Stimulated activated CD8-positive, alpha-beta memory T cell treated with anti-CD3 and anti-CD28 coated beads, Interleukin-15, amount 100 ng/mL, for 4 hours (primary cell): ENCODE results near the gene ATP6V0A4.
"Not testable (repeated sequence)": the region's sequence is repeated elsewhere in the genome, so short reads cannot be mapped to it uniquely, and the experiment has no call there.

Source experiments
- DNase-seq, 2 donors: peaks; one replicate each; pipeline ENCODE4 v3.0.0-alpha.2; 2020; ENCODE audit warnings: low read depth in 2 of 2

The ATP6V0A4 gene

DNA sequence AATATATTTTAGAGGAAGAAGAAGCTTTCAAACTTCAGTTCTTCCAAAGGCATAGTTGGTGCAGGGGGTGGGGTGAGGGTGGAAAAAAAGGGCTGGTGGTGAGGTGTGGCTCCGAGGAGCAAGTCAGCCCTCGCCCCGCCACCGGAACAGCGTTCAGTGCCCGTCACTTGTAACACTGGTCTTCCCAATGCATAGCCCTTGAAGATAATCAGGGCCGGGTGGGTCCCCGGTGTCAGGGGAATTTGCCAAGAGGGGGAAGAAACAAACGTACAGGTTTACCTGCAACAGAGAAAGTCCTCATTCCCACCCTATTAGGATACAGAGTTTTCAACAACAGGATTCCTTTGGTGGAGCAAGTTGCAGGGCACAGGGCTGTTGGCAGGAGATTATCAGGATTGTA is 98.3 kb downstream of the ATP6V0A4 start:
- no peak for DNase-seq

DNA sequence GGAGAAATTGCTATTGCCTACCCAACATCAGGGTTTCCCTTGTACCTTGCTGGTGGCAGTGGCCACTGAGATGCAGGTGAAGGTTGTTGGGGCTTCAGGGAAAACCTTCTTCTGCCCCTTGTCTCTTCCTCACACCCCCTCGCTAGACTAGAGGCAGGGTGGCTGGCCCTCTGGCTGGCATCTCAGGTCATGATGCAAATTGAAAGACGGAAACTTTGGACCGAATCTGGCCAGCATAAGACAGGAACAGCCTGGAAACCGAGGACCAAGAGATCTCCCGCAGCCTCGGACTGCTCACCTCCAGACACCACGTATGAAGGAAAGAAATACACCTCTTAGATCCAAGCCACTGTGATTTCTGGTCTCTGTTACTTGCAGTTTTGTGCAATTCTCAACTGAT is 99.7 kb downstream of the ATP6V0A4 start:
- no peak for DNase-seq

DNA sequence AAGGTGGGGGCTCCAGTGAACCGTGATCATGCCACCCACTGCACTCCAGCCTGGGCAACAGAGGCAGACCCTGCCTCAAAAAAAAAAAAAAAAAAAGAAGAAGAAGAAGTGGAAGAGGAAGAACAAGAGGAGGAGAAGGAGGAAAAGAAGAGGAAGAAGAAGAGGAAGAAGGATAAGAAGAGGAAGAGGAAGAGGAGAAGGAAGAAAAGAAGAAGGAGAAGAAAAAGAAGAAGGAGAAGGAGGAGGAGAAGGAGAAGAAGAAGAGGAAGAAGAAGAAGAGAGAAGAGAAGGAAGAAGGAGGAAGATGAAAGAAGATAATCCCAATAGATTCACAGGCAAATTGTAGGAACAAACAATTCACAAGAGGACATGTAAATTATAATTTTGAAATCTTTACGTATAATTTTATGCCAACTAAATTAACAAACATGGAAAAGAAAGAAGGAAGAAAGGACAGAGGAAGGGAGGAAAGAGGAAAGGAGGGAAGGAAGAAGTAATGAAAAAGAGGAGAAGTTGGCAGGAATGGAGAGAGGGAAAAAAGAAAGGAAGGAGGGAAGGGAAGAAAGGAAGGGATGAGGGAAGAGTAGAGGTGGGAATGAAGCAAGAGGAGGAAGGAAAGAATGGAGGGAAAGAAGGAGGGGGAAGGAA is 100.3 kb downstream of the ATP6V0A4 start:
- DNase-seq: no peak

DNA sequence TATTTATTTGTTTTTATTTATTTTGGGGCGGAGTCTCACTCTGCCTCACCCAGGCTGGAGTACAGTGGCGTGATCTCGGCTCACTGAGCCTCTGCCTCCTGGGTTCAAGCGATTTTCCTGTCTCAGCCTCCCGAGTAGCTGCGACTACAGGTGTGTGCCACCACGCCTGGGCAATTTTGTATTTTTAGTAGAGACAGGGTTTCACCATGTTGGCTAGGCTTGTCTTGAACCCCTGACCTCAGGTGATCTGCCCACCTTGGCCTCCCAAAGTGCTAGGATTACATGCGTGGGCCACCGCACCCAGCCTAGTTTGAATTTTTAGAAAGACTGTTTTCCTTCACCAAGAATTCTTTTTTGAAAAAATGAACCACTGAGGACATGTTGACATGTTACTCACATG is 102.2 kb downstream of the ATP6V0A4 start:
- DNase-seq: not testable (repeated sequence)

DNA sequence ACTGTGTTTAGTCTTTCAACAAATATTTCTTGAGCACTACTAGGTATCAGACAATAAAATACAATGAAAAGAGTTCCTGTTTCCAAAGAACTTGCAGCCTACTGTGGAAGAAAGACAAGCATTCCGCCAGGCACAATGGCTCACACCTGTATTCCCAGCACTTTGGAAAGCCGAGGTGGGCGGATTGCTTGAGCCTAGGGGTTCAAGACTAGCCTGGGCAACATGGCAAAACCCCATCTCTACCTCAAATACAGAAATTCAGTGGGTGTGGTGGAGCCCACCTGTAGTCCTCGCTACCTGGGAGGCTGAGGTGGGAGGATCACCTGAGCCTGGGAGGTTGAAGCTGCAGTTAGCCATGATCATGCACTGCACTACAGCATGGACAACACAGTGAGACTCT is 102.9 kb downstream of the ATP6V0A4 start:
- no peak for DNase-seq

DNA sequence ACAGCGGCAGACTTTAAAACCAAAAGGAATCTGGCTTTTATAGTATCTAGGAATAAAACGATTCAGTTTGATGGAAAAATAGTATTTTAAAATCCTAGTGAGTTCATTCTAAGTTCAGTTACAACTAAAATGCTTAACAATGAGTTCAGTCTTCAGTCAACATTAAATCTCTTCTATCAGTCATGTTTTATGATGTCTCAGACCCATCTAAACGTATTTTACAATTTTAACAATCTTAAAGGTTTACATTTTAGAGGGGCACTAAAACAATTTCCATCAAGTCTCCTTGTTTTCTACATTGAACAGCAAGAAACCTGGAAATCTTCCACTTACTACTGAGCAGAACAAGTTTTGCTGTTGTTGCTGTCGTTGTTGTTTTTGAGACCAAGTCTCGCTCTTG is 106.8 kb downstream of the ATP6V0A4 start:
- no peak for DNase-seq

DNA sequence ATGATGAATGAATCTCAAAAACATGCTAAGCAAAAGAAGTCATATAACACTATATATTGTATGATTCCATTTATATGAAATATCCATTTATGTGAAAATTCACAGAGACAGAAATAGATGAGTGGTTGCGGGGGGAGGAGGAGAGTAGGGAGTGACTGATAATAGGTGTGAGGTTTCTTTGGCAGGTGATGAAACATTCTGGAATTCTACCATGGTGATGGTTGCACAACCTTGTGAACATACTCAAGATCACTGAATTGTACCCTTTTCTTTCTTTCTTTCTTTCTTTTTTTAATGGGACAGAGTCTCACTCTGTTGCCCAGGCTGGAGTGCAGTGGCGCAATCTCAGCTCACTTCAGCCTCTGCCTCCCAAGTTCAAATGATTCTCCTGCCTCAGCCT is 107.5 kb downstream of the ATP6V0A4 start:
- no peak for DNase-seq

DNA sequence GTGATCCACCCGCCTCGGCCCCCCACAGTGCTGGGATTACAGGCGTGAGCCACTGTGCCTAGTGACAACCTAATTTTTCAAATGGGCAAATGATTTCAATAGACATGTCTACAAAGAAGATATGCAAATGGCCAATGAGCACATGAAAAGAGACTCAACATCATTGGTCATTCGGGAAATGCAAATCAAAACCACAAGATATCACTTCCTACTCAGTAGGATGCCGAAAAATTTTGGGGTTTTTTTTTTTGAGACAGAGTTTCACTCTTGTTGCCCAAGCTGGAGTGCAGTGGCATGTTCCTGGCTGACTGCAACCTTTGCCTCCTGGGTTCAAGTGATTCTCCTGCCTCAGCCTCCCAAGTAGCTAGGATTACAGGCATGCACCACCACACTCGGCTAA is 110.0 kb downstream of the ATP6V0A4 start:
- DNase-seq: not testable (repeated sequence)

DNA sequence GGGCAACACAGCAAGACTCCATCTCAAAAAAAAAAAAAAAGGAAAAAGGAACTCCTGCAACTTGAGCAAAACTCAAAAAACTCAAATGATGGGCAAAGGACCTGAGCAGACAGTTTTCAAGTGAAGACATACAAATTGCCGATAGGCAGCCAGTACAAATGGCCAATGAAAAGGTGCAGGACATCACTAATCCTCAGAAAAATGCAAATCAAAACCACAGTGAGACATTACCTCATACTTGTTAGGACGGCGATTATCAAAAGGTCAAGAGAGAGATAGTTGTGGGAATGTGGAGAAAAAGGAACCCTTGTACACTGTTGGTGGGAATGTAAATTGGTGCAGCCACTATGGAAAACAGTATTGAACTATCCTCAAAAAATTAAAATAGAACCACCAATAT is 113.7 kb downstream of the ATP6V0A4 start:
- no peak for DNase-seq

DNA sequence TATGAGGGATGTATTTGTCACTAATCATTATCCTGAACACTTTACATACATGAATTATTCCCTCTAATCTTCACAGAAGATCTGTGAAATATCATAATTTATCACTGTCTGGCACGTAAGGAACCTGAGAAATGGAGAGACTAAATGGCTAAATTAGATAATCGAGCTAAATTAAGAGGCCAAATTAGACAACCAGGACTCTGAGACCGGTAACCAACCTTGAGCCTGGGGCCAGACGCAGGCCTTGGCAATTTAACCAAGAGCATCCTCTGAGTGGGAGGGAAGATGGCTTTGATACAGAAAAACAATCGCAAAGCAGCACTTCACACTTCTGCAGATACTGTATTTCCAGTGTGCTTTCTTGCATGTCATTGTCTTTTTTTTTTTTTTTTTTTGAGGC is 118.2 kb downstream of the ATP6V0A4 start:
- DNase-seq: no peak

DNA sequence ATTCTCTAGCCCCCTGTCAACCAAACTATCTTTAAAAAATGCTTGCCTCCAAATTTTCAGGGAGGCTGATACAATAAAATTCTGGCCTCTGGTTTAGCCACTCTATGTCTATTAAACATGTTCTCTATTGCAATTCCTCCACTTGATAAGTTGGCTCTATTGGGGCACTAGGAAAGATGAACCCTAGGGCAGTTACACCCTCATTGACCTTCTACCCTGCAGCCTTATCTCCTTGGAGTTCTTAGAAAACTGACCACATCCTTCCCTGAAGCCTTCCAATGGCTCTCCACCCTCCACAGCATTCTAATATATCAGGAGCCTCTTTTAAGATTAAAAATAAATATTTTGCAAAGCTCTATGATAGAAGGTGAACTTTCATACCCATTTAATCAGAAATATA is 127.4 kb downstream of the ATP6V0A4 start:
- no peak for DNase-seq

DNA sequence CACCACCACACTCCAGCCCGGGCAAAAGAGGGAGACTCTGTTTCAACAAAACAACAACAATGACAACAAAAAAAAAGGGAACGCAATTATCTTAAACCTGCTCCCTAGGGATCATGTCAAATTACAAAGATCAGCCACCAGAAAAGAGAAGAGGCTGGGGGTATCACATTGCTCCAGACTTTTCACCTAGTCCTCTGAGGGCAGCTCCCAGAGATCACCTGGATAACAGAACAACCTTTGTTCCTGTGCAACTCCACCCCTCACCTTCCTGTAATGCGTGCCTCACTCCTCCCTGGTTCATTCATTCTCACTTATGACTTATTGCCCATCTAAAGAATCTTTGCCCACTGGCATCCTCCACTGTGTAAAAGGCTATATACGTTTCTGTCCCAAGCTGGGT is 128.6 kb downstream of the ATP6V0A4 start:
- DNase-seq: no peak

DNA sequence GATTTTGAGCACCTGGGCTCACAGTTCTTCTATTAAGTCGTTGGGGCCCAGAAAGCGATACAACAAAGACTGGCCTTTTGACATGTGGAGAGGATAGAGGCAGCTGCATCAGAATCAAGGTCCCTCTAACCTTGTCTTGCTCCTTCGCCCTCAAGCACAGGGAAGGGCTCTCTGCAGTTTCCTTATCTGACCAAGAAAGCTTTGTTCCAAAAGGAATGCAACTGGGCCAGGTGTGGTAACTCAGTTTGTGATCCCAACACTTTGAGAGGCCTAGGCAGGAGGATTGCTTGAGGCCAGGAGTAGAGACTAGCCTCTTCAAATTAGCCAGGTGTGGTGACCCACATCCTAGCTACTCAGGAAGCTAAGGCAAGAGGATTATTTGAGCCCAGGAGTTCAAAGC is 129.1 kb downstream of the ATP6V0A4 start:
- no peak for DNase-seq

DNA sequence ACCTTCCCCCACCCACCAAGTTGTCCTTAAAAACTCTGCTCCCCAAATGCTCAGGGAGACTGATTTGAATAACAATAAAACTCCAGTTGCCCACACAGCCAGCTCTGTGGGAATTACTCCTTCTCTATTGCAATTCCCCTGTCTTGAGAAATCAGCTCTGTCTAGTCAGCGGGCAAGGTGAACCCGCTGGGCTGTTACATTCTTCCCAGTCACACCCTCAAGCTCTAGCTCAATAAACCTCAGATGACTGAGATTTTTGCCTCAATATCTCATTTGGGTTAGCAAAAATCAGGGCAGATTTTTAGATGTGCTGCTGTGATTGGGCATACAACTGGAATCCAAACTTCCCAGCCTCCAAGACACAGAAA is 129.8 kb downstream of the ATP6V0A4 start:
- no peak for DNase-seq

DNA sequence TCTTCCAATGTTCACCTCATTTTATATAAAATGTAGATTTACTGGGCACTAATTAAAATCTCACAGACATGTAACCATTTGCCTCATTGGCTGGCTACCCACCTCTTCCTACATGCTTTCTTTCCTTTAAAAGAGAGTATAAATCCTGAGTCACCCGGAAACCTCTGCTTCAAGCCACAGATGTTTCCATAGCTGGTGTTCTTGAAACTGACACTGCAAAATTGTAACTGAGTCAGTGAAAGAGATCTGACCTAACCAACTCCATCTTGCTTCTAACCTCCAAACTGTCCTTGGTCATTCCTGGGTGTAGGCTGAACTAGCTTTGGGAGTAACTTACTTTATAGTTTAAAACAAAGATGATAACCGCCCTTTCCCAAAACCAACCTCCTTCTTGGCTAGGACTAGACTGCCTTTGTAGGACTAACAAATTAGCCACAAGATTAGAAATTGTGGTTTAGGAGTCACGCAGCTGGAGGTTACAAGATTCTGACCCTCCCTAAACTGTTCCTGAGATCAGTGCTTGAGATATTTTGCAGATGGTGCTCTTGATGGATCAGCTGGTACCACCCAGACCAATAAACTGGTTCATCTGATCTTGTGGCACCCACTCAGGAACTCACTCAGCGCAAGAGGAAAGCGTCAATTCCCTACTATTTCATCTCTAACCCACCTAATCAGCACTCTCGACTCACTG is 130.3 kb downstream of the ATP6V0A4 start:
- DNase-seq: no peak

DNA sequence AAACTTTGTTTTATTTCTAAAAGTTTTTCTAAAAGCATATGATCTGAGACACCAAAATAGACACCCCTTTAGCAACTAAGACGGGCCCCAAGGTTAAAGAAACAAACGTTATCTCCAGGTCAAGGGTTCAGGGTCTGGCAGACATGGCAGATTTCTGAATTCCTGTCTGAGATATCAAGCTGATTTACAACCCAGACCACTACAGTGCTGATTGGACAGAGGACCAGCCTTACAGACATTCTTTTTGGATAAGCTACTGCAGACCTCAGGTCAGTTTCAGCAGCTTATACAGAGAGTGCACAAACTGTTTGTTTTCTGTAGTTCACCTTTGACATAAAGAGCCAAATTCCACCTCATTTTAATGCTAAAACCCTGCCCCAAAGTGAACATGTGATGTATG is 131.6 kb downstream of the ATP6V0A4 start:
- DNase-seq: no peak

DNA sequence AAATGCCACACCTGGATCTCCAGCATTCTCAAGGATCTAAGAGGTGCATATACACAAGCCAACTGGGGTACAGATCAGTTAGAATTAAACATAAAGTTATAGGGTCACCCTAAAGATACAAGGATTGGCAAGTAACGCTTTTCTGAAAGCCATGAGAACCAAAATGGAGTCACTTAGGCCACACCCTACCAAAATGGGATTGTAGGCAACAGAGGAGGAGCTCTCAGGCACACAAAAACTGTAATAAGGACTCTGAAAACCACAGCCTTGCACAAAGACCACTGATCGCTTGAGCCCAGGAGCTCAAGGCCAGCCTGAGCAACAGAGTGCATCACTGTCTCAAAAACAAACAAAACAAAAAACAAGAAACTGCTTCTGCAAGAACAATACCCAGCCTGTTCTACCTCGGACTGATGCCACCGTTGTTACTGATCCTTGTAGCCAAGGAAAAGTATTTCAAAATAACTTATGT is 132.3 kb downstream of the ATP6V0A4 start:
- no peak for DNase-seq

DNA sequence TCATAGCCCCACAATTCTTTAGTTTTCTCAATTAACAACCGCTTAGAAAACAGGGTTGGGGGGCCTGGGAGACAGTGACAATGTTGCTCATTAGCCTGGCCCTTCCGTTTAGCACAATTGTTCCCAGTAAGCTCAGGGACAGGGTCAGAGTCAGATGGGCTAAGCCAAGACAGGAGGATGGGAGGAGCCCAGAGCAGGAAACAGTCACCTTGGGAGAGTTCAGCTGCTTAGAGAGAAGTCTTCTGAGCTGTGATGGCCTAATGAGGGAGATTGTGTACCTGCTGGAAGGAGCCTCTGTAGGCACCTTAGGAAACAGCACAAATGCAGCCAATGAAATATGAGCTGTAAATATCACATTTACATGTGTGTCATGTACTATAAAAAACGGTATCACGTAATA is 132.7 kb downstream of the ATP6V0A4 start:
- no peak for DNase-seq

DNA sequence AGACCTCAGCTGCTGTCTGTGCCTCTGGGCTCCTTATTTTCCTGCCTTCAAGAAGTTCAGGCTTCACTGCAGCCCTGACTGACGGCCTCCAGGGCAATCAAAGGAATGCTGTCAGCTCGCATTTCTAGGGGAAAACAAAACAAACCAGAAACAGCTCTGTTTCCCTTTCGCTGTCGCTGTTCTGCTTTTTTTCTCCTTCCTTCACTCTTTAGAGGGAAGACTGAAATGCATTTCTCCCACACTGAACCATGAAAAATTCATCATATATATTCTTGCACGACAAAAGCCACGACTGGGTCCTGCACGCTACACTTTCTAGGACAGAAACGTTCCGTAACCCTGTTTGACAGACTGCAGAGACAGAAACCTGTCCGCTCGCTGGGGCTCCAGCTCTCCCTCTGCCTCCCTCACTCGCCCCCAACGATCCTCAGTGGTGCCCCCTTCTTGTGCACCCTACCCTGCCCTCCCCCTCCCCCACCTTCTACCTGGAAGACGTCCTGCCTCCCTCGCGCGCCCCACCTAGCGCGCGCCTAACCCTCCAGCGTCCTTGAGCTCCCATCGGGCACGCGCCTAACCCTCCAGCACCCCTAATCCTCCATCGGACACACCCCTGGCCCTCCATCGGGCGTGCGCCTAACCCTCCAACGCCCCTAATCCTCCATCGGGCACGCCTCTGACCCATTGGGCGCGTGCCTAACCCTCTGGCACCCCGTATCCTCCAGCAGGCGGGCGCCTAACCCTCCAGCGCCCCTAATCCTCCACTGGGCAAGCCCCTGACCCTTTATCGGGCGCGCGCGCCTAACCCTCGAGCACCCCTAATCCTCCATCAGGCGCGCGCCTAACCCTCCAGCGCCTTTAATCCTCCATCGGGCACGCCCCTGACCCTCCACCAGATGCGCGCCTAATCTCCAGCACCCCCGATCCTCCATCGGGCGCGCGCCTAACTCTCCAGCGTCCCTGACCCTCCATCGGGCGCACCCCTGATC is 134.0 kb downstream of the ATP6V0A4 start:
- DNase-seq: no peak

DNA sequence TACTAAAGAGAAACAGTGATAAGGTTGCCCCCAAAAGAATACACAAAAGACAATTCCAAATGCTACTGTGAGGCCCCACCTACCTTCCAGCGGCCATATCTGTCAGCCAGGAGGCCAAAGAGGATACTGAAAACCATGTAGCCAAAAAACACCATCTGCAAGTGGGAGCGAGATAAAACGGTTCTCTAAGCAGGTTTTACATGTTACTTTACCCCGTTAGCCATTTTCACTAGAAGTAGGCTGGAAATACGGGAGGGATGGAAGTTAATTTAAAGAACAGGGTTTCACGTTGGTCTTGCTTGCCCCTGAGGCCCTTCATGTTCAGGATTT is 135.0 kb downstream of the ATP6V0A4 start:
- no peak for DNase-seq

DNA sequence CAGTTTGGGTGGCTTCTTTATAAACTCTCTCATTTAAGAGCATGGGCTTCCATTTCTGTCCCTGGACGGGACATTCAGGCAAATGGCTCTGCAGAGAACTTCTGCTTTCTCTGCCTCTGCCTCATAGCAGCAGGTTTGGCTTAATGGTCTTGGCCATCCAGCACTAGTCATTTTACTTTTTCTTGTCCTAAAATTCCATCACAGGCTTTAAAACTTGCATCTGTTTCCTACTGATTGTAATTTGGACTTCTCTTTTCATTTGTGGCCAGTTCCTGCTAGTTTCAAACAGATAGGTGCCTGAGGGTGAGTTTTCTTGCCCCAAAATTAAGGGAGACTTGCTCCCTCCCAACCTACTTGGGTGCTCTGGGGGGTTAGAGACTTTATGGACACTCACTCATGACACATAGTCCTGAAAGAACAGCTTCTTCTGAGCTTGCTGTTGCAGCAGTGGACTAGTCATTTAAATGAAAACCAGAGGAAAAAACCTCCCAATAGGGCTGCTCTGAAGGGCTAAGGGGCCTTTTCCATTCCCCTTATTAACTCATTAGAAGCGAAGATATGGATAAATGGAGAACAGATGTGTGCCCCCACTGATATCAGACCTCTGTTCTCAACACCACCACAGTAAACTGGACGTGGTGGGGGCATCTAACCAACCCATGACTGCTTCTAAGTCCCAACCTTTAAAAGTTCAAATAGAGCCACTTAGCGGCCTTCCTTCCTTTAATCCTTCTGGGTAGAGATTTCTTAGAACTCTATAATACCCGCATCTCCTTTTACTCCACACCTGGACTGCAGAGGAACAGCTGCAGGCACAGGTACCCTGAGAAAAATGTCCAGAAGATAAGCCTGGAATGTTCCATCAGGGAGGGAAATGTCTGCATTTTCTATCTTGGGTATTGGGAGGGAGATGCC is 135.7 kb downstream of the ATP6V0A4 start:
- no peak for DNase-seq
